ENCODE results near the gene NCCRP1.

- TF ChIP-seq CTCF (conservative IDR thresholded peaks at IDR 0.05 in 1 of 2, IDR thresholded peaks at IDR 0.05 in 1 of 2; ENCODE audit: extremely low read depth in 1 of 2, insufficient read depth in 1 of 2, low read depth in 1 of 2, low read length in 2 of 2): no peak
- TF ChIP-seq EZH2 (IDR thresholded peaks at IDR 0.05; ENCODE audit: borderline replicate concordance, low read length): no peak
Observed at GRCh38 chr19:39150807-39151600, 45.8 kb upstream of the NCCRP1 start.
